Erythroblast (primary cell): Measurements from ENCODE around the gene DNAJC17.
A peak's percentile ranks its signal among the peaks of the same experiment; 100 is the strongest.

ENCODE experiments used
- GATA1 ChIP-seq: IDR thresholded peaks from 2 replicates; pipeline ENCODE4 v1.6.1; 2011; ENCODE audit warnings: low read depth, mild to moderate bottlenecking, control low read depth, low read length, moderate library complexity
- POLR2A ChIP-seq: IDR thresholded peaks from 2 replicates; pipeline ENCODE4 v1.6.1; 2011; ENCODE audit warnings: mild to moderate bottlenecking, low read length

DNA sequence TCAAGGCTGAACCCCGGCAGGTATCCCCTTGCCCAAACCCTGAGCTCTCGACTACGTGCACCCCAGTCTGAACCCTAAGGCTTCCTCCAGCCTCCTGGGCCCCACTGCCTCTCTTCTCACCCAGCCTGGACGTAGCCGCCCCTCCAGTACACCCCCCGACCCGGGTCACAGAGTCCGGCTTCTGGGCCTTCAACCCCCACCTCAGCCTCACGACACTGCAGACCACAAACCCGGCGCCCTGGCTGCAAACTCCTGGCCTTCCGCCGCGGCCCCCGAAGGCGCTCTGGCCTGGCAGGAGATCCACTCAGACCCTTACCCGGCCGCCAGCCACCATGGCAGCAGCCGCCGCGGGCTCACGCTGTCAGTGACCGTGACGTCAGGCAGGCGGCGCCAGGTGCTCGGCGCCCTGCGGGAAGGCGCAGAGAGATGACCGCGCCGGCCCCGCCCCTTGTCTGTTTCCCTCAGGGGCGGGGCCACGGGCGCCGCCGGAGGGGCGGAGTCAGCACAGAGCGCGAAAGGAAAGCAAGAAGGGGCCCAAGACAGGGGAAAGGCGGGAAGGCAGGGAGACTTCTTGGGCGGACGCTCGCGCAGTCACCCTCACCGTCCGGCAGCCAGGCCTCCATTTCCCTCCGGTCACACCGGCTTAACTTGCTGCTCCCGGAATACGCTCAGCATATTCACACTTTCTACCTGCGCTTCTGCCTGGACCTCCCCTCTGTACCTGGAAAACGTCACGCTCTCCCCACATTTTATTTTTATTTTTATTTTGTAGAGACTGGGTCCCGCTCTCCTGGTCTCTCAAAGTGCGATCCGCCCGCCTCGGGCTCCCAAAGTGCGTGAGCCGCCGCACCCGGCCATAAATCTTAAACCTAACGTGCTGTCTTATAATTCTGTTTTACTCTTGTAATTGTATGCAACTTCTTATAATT is 52.1 kb downstream of the DNAJC17 start, which contains the start of gene RMDN3:
- TF ChIP-seq POLR2A (peak; percentile 96), GATA1 (no peak)
